GM23248 (cell line): ENCODE results near the gene XYLT2. TPM values are rescaled to one million over a fixed set of nuclear protein-coding genes. Genes with fewer than 3 reads are reported as not detected.

Experiments
- DNase-seq: peaks from one replicate; pipeline ENCODE4 v3.0.0-alpha.2; 2015
- H2AFZ ChIP-seq: fragments of 200-600 bp; sonication (generic); 2 replicates; pipeline ENCODE4 v1.6.1; 2016; ENCODE audit warnings: antibody characterized with exemption
- H3F3A ChIP-seq: fragments of 200-600 bp; sonication (generic); 2 replicates; pipeline ENCODE4 v1.6.1; 2016; ENCODE audit warnings: mild to moderate bottlenecking, antibody characterized with exemption, mixed run types; ENCODE audit not compliant: insufficient read depth
- H3K27ac ChIP-seq: fragments of 200-600 bp; sonication (generic); 2 replicates; pipeline ENCODE4 v1.5.1; 2016; ENCODE audit warnings: mild to moderate bottlenecking
- H3K27me3 ChIP-seq: fragments of 200-600 bp; sonication (generic); replicated peaks from 2 replicates; pipeline ENCODE4 v1.6.1; 2016; ENCODE audit warnings: mild to moderate bottlenecking; ENCODE audit not compliant: insufficient read depth
- H3K36me3 ChIP-seq: fragments of 200-600 bp; sonication (generic); 2 replicates; pipeline ENCODE4 v1.6.1; 2016; ENCODE audit warnings: low read depth, mild to moderate bottlenecking
- H3K4me1 ChIP-seq: fragments of 200-600 bp; sonication (generic); 2 replicates; pipeline ENCODE4 v1.6.1; 2016; ENCODE audit warnings: mild to moderate bottlenecking; ENCODE audit not compliant: insufficient read depth
- H3K4me2 ChIP-seq: fragments of 200-600 bp; sonication (generic); one replicate; pipeline ENCODE4 v1.6.1; 2016; ENCODE audit warnings: mild to moderate bottlenecking; ENCODE audit not compliant: unreplicated experiment
- H3K4me3 ChIP-seq: fragments of 200-600 bp; sonication (generic); 2 replicates; pipeline ENCODE4 v1.5.1; 2016; ENCODE audit warnings: mild to moderate bottlenecking
- H3K79me2 ChIP-seq: fragments of 200-600 bp; sonication (generic); 2 replicates; pipeline ENCODE4 v1.6.1; 2016; ENCODE audit warnings: mild to moderate bottlenecking; ENCODE audit not compliant: insufficient read depth
- H3K9ac ChIP-seq: fragments of 200-600 bp; sonication (generic); 2 replicates; pipeline ENCODE4 v1.6.1; 2016; ENCODE audit warnings: mild to moderate bottlenecking
- H3K9me2 ChIP-seq: fragments of 200-600 bp; sonication (generic); 2 replicates; pipeline ENCODE4 v1.6.1; 2016; ENCODE audit warnings: mixed run types, mild to moderate bottlenecking, moderate library complexity; ENCODE audit not compliant: insufficient read depth
- H3K9me3 ChIP-seq: fragments of 200-600 bp; sonication (generic); one replicate; pipeline ENCODE4 v1.6.1; 2017; ENCODE audit warnings: low read depth
- H4K20me1 ChIP-seq: fragments of 200-600 bp; sonication (generic); 2 replicates; pipeline ENCODE4 v1.6.0; 2016; ENCODE audit not compliant: insufficient read depth
- EZH2 ChIP-seq: fragments of 200-600 bp; sonication (generic); IDR thresholded peaks from 2 replicates; pipeline ENCODE4 v1.6.1; 2018; ENCODE audit warnings: antibody characterized with exemption, mild to moderate bottlenecking; ENCODE audit not compliant: insufficient read depth, poor library complexity, severe bottlenecking
- EZH2phosphoT487 ChIP-seq: fragments of 200-600 bp; sonication (generic); IDR thresholded peaks from 2 replicates; pipeline ENCODE4 v1.6.1; 2018; ENCODE audit warnings: antibody characterized with exemption, moderate library complexity, mild to moderate bottlenecking, low read depth; ENCODE audit not compliant: insufficient read depth
- WGBS, 2 experiments: methylation state at CpG; one replicate each; pipeline ENCODE4 v1.1.6; 2015 to 2017; ENCODE audit warnings: low lambda C conversion rate in 2 of 2, low coverage in 1 of 2; ENCODE audit errors: missing lambda C conversion rate in 2 of 2; 5-methylcytosine and 5-hydroxymethylcytosine counted together
- in situ Hi-C: fragments of 300-500 bp; cut with MboI; formaldehyde crosslinking; loops from 2 replicates; pipeline ENCODE4 v1.15.0; 2020
- polyA plus RNA-seq: library from polyadenylated mRNA; unstranded; fragments of >200 nt; fragmentation: Nextera tagmentation; extraction: Ambion mirVana; gene quantifications from 2 replicates; pipeline ENCODE4 v1.2.1, GENCODE V29; 2016
- total RNA-seq: library from RNA; depleted of rRNA; stranded (reverse); fragments of >200 nt; shearing (Covaris generic); gene quantifications from 2 replicates; pipeline ENCODE4 v1.2.3, GENCODE V29; 2014

XYLT2 gene
- total and polyA plus RNA-seq, 2 experiments from 2014 or later, result 25.3 to 43.6 TPM

DNA sequence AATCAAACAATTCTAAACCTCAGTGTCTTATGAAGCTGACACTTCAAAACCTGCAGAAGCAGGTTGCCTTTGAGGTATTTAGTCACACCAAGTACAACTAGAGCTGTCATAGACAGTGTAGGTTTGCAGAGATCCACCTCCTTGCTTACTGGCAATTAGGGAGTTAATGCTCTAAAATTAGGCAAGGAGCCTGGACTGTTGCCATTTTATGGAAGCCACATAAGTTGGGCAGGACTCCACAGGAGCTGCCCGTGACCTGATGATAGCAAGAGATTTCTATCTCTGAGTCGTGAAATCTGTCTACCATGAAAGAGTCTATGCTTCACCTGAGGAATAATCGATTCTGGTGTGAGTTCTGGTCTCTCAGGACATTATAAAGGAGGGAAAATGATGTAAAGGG lies 36.0 kb downstream of the XYLT2 start:
- Histone ChIP-seq H3K4me2 (no peak overlapping the region), H3K36me3 (peaks cover 59% of the 10 kb centered on the region), H4K20me1 (no peaks in the 10 kb centered on the region), H3K27ac (no peak overlapping the region), H3K4me3 (no peak overlapping the region), H3K9me3 (no peaks in the 10 kb centered on the region), H2AFZ (no peak overlapping the region), H3K27me3 (no peaks in the 10 kb centered on the region), H3K79me2 (peaks cover 17% of the 10 kb centered on the region), H3K9ac (no peak overlapping the region), H3F3A (peaks cover 77% of the 10 kb centered on the region), H3K9me2 (no peaks in the 10 kb centered on the region), H3K4me1 (no peaks in the 10 kb centered on the region)
- WGBS, 2 experiments, result 42 to 45% methylated on average over 3 of the region's 3 CpGs
- in situ Hi-C loops, result no loop called here
- DNase-seq, result no peak
- TF ChIP-seq EZH2 (no peak), EZH2phosphoT487 (no peak)

- TF ChIP-seq EZH2 (no peak), EZH2phosphoT487 (no peak)
- no peaks in the 10 kb centered on the region for H3K4me1 ChIP-seq
- no peaks in the 10 kb centered on the region for H3K27me3 ChIP-seq
- 85 to 86% methylated on average over 12 of the region's 12 CpGs for WGBS, 2 experiments
- H2AFZ ChIP-seq, result no peak overlapping the region
- no peaks in the 10 kb centered on the region for H3K9me3 ChIP-seq
- no peaks in the 10 kb centered on the region for H4K20me1 ChIP-seq
- H3K36me3 ChIP-seq, result peaks cover 69% of the 10 kb centered on the region
- H3F3A ChIP-seq, result peaks cover 87% of the 10 kb centered on the region
- H3K27ac ChIP-seq, result no peak overlapping the region
- H3K4me2 ChIP-seq, result no peak overlapping the region
- in situ Hi-C loops, result no loop called here
- peaks cover 27% of the 10 kb centered on the region for H3K79me2 ChIP-seq
- no peak overlapping the region for H3K4me3 ChIP-seq
- no peak overlapping the region for H3K9ac ChIP-seq
- no peaks in the 10 kb centered on the region for H3K9me2 ChIP-seq
- DNase-seq, result no peak
Observed at GRCh38 chr17:50382931-50383330, 37.0 kb downstream of the XYLT2 start.

DNA sequence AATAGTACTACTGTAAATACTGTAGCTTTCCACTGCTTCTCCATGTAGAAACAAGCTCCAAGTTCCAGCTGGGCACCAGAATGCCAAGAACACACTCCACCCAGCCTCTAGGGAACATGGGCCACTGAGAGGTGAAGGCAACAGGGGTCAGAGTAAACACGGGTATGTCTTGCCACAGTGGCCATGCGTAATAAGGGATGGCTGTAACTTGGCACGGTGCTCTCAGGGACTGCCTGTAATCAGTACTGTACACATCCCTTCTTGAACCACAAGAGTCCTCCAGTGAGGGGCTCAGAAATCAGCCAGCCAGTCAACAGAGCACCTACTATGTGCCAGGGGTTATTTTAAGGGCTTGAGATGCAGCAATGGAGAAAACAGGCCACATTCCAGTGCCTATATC lies 40.6 kb downstream of the XYLT2 start:
- H3K36me3 ChIP-seq, result peaks cover 87% of the 10 kb centered on the region
- H3K9me3 ChIP-seq, result no peaks in the 10 kb centered on the region
- no peaks in the 10 kb centered on the region for H3K9me2 ChIP-seq
- no peak overlapping the region for H2AFZ ChIP-seq
- in situ Hi-C loops, result no loop called here
- no peak for DNase-seq
- TF ChIP-seq EZH2 (no peak), EZH2phosphoT487 (no peak)
- no peaks in the 10 kb centered on the region for H3K4me1 ChIP-seq
- no peaks in the 10 kb centered on the region for H4K20me1 ChIP-seq
- H3K27ac ChIP-seq, result no peak overlapping the region
- H3K9ac ChIP-seq, result no peak overlapping the region
- WGBS, 2 experiments, result 67 to 69% methylated on average over 3 of the region's 3 CpGs
- no peak overlapping the region for H3K4me2 ChIP-seq
- peaks cover 63% of the 10 kb centered on the region for H3K79me2 ChIP-seq
- H3K27me3 ChIP-seq, result no peaks in the 10 kb centered on the region
- H3F3A ChIP-seq, result peaks cover 76% of the 10 kb centered on the region
- no peak overlapping the region for H3K4me3 ChIP-seq

- peaks cover 85% of the 10 kb centered on the region for H3K79me2 ChIP-seq
- H3K36me3 ChIP-seq, result peaks cover 88% of the 10 kb centered on the region
- H3K4me2 ChIP-seq, result no peak overlapping the region
- H3K27ac ChIP-seq, result no peak overlapping the region
- H4K20me1 ChIP-seq, result no peaks in the 10 kb centered on the region
- 96 to 100% methylated on average over 3 of the region's 3 CpGs for WGBS, 2 experiments
- H3K4me1 ChIP-seq, result no peaks in the 10 kb centered on the region
- DNase-seq, result no peak
- in situ Hi-C loops, result no loop called here
- no peak overlapping the region for H2AFZ ChIP-seq
- peaks cover 54% of the 10 kb centered on the region for H3F3A ChIP-seq
- H3K9me3 ChIP-seq, result no peaks in the 10 kb centered on the region
- H3K4me3 ChIP-seq, result no peak overlapping the region
- H3K9me2 ChIP-seq, result no peaks in the 10 kb centered on the region
- no peak overlapping the region for H3K9ac ChIP-seq
- TF ChIP-seq EZH2 (no peak), EZH2phosphoT487 (no peak)
- no peaks in the 10 kb centered on the region for H3K27me3 ChIP-seq
Observed at GRCh38 chr17:50388728-50389127, 42.8 kb downstream of the XYLT2 start.

DNA sequence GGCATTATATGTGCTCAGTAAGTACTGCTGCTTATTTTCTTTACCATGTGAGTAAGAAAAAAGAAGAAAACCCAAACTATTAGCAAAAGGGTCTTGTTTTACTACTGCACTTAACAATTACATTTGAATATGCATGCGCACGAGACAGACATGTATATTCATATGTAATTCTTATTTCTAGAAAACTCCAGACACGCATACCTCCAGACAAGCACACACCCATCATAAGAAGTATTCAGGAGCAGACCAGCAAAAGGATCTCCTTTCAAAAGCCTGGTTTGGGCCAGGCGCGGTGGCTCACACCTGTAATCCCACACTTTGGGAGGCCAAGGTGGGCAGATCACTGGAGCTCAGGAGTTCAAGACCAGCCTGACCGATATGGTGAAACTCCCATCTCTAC lies 43.6 kb downstream of the XYLT2 start:
- Histone ChIP-seq H3K9ac (no peak overlapping the region), H3K4me2 (no peak overlapping the region), H3K4me1 (peaks cover 3% of the 10 kb centered on the region; the same call in 1 of the 2 replicates), H3K4me3 (no peak overlapping the region), H3K36me3 (peaks cover 90% of the 10 kb centered on the region), H3K27me3 (no peaks in the 10 kb centered on the region), H3K9me3 (no peaks in the 10 kb centered on the region), H2AFZ (no peak overlapping the region), H3F3A (peaks cover 49% of the 10 kb centered on the region), H3K79me2 (peaks cover 93% of the 10 kb centered on the region), H3K27ac (no peak overlapping the region), H3K9me2 (no peaks in the 10 kb centered on the region), H4K20me1 (no peaks in the 10 kb centered on the region)
- no peak for TF ChIP-seq EZH2
- DNase-seq, result no peak
- 98% methylated on average over 6 of the region's 6 CpGs for WGBS, 2 experiments
- in situ Hi-C loops, result no loop called here
